Measurements from ENCODE around the gene RHBDL3. TPM values are rescaled to one million over a fixed set of nuclear protein-coding genes. Genes with fewer than 3 reads are reported as not detected.
"Not testable (repeated sequence)": the region's sequence is repeated elsewhere in the genome, so short reads cannot be mapped to it uniquely, and the experiment has no call there.

RHBDL3 gene, protein sequence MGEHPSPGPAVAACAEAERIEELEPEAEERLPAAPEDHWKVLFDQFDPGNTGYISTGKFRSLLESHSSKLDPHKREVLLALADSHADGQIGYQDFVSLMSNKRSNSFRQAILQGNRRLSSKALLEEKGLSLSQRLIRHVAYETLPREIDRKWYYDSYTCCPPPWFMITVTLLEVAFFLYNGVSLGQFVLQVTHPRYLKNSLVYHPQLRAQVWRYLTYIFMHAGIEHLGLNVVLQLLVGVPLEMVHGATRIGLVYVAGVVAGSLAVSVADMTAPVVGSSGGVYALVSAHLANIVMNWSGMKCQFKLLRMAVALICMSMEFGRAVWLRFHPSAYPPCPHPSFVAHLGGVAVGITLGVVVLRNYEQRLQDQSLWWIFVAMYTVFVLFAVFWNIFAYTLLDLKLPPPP
- 0.57 and 1.9 TPM in 2 replicates for total RNA-seq (2014; rRNA removed; shearing (Covaris generic))

DNA sequence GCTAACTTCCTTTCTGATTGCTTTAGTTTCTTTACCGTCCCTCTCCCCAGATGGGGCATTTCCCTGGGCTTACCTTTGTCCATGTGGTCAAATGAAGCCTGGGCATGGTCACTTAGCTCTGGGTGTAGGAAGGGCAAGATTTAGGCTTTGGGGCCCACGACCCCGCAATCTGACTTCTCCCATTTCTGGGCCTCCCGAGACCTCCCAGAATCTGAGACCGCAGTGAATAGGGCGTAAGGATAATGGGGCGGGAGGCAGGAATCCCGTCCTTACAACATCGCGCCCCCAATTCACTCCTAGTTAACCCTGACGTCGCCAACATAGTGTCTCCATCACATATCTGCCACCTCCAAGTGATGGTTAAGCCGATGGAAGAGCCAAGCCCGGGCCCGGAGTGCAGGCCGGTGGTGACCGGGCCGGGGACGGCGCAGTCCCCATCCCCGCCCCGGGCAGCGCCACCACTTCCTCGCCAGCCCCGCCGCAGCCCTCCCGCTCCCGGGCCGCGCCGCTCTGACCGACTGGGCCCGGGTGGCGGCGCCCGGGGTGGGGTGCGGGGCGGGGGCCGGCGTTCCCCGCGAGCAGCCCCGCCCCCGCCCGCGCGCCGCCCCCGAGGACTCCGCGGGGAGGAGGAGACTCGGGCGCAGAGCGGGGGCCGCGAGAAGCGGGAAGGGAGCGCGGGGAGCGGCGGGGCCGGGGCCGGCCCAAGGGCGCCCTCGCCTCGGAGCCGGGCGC lies at the start of gene RHBDL3:
RHBDL3 (plus strand) TSS at position 641 of the 732 bp plus-strand sequence. CDS start 358 bp downstream, outside the sequence.
- no peak for DNase-seq (ENCODE audit: low read depth)

DNA sequence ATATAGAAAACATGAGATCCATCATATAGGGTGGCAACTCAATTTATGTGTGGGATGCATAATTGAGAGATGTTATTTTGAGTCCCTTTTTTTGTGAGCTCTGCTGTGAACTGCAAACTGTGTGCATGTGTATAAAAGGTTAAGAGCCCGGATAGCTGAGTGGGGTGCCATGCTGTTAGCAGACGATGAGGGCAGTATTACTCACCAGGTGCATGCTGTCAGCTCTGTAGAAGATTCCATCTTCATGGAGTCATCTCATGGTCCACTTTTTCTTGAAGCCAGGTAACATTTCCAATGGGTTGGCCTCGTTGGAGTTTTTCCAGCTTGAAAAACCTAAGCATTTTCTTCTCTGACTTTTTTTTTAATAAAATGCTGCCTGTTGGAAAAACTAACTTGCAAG lies 43.0 kb upstream of the RHBDL3 start:
- DNase-seq (ENCODE audit: low read depth), result peak; percentile 35

DNA sequence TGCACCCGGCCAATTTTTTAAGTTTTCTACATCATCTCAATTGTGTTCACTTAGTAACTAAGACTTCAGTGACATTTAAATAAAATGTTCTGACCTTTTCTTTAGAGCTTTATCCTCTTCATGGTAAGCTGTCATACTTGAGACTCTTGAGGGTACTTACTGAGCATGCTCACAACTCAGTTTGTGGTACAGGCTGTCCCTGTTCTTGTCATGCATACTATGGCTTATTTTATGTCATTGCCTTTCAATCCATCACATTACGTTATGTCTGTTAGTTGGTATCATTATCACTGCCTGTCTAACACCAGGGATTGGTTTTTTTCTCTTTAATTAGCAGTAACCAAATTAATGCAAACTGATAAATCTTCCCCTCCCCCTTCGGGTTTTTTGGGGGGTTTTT lies 41.9 kb upstream of the RHBDL3 start:
- no peak for DNase-seq (ENCODE audit: low read depth)

DNA sequence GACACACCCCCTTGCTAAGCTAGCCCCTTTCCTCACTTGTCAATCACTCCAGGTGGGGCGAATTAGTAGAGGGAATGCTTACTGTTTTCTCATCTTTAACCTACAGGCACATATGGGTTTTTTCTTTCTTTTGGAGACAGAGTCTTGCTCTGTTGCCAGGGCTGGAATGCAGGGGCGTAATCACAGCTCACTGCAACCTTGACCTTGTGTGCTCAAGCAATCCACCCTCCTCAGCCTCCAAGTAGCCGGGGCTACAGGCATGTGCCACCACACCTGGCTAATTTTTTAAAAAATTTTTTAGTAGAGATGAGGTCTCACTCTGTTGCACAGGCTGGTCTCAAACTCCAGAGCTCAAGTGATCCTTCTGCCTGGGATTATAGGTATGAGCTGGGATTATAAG lies 38.7 kb upstream of the RHBDL3 start:
- no peak for DNase-seq (ENCODE audit: low read depth)

DNA sequence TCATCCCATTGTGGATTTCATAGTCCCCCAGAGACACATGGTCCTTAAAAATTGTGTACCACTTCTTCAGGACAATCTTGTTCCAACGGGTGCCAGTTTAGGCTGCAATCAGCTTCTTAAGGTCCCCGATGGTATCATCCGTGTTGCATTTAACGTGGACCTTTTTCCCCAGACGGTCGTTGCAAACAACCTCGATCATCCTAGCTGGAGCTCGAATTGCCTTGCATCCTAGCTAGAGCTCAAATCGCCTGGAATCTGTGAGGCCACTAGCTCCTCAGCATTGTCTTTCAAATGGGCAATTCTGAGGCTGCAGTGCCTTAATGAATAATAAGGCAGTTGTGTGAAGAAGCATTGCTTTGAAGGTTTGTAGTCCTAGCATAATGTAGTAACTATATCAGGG lies 37.7 kb upstream of the RHBDL3 start:
- no peak for DNase-seq (ENCODE audit: low read depth)

DNA sequence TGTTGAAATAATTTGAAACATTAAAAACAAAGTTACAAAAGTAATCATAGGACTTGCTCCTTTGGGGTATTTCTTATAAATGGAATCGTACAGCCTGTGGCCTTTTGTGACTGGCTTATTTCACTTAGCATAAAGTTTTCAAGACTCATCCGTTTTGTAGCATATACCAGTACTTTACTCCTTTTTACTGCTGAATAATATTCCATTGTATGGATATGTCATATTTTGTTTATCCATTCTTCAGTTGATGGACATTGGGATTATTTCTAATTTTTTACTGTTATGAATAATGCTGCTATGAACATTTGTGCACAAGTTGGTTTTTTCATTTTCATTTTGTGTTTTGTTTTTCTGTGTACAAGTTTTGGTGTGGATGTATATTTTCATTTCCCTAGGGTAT lies 30.0 kb upstream of the RHBDL3 start:
- no peak for DNase-seq (ENCODE audit: low read depth)

DNA sequence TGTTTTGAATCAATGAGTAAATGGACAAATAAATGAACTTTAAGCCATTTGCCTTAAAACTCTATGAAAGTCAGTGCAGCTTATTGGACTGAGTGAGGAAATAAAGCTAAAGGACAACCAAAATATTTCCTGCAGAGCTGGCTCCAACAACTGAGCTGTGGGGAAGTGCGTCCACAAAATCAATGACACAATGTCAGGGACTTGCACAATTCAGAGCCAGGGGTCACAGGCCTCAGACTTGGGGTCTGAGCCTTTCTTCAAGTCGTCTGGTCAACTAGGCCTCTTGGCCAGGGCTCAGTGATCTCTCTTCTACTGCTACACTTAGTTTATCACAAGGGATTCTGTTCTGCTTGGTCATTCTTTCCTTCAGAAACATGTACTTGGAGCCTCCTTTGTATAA lies 26.2 kb upstream of the RHBDL3 start:
- no peak for DNase-seq (ENCODE audit: low read depth)

DNA sequence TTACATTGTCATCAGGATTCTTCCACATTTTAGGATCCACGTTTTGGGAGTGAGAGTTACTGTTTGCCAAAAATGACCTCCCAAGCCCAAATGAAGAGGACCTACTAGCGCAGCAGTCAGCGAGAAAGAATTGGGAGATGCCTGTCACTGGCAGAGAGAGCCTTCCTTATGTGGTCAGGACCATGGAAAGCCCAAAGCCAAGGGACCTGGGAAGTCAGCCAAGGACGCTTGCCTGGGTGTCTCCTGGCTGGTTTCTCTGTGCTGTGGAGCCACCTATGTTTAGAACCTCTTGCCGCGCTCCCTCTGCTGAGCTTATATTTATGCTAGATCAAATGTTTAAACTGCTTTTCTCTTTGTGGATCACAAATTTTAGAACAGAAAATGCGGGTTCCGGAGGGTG lies 24.9 kb upstream of the RHBDL3 start:
- peak; percentile 27 for DNase-seq (ENCODE audit: low read depth)

DNA sequence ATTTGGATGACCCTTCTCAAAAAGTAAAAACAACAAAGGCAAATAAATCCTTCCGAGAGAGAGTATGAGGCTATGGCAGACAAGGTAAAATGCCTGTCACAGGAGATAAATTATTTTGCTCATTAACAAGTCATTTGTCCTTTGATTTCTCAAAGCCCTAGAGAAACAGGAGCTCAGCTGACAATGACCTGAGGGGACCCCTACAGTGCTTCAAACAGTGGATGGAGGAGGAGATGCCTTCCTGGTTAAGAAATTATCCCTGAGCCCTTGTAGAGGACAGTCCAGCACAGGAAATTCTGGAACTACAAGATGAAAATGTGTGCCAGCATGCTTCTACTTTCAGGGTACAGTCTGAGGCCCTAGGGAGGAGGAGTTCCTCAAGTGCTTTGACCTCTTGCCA lies 24.0 kb upstream of the RHBDL3 start:
- no peak for DNase-seq (ENCODE audit: low read depth)

DNA sequence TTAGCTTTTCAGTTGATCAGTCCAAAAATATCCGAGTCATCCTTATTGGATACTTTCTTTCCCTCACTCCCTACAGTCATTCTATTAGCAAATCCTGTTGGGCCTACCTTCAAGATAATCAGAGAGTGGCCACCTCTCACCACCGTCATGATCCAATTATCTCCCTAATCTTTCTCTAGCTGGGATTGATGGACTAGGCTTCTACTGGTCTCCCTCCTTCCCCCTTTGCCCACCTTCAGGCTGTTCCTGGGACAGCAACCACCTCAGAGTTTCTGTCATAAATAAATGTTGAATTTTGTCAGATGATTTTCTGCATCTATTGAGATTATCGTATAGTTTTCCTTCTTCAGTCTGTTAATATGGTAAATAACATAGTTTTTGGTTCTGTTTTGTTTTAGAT lies 16.2 kb upstream of the RHBDL3 start:
- DNase-seq (ENCODE audit: low read depth), result no peak

DNA sequence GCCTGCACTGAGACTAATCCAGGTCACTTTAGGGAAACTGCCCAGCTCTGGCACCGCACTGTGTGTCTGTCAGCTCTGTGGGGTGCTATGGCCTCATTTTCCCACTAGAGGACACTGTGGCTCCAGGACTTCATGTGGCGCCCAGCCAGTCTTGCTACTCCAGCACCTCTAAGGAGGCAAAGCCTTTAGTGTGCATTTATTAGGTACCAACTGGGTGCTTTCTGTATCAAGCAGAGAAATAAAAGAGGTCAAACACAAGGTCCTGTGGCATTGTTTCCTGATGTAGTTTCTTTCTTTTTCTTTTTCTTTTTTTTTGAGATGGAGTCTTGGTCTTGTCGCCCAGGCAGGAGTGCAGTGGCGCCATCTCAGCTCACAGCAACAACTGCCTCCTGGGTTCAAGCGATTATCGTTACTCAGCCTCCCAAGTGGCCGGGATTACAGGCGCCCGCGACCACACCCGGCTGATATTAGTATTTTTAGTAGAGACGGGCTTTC lies 12.5 kb upstream of the RHBDL3 start:
- DNase-seq (ENCODE audit: low read depth), result peak; percentile 81

DNA sequence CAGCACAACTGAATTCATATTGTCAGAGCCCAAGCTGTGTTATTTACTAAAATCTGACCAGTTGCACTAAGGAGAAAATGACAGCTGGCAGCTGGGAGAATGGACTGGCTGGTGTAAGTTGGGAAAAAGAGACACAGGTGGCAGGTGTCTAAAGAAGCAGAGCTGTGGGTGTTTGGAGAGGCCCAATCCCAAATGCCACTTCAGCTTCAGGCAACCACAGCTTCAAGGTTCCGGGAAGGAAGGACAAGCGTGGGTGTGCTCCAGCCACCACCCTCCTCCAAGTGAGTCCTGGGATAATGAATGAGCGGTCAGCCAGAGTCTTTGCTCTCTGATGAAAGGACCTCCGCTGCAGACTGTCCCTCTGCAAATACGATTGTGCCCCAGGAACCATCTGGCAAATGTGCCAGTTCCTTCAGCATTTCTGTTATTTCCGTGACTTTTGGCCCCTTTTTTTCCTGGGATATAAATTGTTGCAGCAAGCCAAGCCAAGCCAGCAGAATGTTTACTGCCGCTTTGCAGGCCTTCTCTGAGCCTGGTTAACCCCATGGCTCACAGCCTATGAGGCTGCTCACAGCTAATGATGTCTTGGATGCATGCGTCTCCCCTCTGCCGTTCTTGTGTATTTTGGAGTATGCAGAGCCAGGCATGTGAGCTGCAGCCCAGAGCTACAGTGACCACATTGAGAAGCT lies 9.5 kb upstream of the RHBDL3 start:
- no peak for DNase-seq (ENCODE audit: low read depth)

DNA sequence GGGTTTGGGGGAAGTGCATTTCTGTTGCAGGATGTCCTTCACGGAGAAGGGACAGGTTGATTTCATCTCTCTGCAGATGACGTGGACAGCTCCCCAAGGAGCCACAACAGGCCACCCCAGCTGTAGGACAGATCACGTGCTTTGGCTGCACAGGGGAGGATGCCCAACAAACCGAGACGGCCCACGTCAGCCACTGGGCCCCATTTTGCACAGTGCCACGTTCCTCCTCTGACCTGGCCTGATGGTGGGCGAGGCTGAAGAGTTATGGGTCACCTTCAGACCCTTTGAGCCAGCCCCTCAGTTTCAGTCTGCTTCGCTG lies 9.0 kb upstream of the RHBDL3 start:
- DNase-seq (ENCODE audit: low read depth), result no peak

DNA sequence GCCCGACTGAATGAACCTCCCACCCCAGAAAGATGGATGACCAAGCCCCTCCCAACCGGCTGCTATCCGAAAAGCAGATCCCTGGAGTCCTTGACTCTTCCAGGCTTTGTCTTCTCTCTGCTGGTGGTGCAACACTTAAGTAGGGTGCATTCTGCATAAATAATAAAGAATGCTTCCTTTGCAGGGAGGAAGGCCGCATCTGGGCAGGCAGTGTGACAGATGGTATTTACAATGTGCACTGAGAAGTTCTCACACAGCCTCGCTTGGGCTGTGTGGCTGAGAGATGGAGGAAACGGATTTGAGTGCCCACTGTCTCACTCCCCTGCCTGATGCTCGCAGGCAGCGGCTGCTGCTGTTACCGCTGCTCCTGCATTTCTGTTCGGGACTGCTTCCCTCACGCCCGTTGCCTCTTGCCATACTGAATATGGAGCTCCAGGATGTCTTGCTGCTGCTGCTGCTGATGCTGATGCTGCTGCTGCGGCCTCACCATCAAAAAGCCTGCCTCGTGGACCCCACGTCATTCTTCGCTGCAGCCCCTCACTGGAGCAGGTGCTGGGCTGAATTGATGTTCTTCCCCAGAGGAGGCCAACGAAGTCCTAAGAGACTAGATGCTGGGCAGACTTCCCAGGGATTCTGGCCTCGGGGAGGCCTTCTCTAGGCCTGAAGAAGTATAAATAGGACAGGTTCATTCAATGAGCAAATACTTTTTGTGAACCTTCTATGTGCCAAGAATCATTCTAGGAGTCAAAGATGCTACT lies 7.1 kb upstream of the RHBDL3 start:
- no peak for DNase-seq (ENCODE audit: low read depth)

DNA sequence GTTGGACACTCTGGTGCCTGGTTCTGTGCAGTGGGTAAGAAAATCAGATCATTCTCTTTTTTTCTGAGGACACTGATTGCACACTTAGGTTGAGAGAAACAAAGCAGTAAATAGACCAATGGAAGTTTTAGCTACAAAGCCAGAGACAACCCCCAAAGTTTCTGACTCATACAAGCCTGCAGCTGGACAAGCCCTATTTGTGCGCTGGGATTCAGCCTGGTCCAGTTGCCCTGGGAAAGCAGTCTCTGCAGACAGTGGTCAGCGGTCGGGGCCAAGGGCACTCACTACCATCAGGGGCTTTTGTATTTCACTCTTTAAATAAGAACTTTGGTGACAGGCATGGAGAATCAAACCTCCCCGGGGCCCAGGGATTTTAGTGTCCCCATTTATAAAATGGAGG lies 6.0 kb upstream of the RHBDL3 start:
- DNase-seq (ENCODE audit: low read depth), result peak; percentile 36

DNA sequence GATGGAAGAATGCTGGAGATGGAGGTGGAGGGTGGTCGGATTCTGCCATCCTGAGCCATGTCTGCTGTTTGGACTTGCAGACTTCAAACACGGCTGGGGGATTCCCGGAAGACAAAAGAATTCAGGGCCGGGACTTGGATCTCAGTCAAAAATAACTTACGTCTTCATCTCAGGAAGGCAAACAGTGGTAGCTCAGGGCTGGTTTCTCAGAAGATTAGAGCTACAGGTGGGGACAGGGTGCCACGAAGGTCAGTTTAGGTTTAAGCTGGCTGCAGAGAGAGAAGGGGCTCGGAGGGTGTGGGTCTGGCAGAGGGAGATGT lies 4.3 kb upstream of the RHBDL3 start:
- peak; percentile 30 for DNase-seq (ENCODE audit: low read depth)

DNA sequence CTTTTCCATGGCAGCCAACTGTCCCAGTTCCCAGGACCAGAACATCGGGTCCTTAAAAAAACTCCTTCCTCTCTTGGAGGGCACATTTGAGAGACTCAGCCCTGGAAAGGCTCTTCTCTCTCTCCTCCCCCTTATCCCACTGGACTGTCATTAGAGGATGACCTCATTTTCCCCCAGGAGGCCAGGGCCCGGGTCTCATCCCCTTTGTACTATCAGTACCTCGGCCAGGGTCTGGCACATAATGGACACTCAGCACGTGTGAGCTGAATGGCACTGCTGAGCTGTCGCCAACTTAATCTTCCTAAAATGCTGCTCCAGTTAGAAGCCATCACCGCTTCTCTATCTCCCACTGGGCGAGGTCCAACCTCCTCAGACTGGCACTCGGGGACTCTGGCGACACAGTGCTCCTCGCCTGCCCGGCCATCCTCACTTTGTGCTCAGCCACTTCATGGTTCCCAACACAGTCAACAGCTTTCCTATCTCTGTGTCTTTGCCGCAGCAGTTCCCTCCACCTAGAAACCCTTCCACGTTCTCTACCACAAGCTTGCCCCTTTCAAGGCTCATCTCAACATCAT lies 3.6 kb upstream of the RHBDL3 start:
- no peak for DNase-seq (ENCODE audit: low read depth)

DNA sequence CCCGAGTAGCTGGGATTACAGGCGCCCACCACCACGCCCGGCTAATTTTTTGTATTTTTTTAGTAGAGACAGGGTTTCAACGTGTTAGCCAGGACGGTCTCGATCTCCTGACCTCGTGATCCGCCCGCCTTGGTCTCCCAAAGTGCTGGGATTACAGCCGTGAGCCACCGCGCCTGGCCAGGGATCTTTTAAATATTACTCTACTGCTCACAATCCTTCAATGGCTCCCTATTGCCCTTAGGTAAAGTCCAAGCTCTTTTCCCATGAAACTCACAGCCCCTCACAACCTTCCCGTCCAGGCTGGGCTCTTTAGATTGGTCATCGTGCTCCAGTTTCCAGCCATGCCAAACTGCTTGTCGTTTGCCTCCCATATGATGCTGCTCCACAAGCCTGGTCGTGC lies 2.1 kb upstream of the RHBDL3 start:
- DNase-seq (ENCODE audit: low read depth), result not testable (repeated sequence)

DNA sequence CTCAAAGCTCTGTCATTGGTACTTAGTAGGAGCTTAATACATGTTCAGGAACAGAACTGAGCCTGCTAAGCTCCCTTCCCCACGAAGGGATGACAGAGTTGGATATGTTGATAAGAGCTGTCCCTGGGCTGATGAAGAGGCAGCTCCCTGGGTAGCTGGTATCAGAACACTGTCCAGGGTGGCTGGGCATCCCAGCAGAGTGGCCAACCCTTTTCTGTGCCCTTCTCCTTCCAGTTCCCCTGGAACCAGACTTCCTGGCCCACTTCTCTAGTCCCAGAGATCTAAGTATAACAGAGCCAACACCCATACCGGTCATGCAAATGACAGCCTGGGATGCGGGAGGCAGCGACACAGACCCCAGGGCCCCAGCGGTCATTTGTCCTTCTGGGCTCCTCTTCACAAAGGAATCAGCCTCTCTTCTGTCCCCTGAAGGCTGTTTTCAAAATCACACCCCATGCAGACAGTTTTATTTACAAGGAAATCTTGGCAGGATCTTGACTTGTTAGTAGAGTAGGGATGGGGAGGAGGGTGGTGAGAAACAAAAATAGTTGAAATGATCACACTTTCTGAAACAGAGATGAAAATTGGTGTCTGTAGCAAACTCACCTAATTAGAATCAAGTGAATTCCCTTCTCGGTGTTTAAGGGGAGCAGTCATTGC lies 1.4 kb upstream of the RHBDL3 start:
- no peak for DNase-seq (ENCODE audit: low read depth)

DNA sequence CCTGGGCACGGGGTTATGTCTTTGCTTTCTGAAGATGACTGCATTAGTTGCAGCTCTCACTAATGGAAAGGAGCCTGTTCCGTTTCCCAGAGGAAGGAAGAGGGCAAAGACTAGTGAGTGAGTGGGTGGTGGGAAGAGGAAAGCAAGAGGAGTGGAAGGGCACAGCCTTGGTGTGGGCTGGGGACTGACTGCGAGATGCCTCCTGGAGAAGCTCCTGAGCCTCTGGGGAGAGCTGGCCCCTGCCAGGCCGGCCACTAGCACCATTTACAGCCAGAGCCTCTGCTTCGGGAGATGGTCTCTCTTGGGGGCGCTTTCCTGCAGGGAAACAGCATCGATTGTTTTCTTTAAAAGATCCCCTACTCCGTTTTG lies 825 bp upstream of the RHBDL3 start:
- no peak for DNase-seq (ENCODE audit: low read depth)

DNA sequence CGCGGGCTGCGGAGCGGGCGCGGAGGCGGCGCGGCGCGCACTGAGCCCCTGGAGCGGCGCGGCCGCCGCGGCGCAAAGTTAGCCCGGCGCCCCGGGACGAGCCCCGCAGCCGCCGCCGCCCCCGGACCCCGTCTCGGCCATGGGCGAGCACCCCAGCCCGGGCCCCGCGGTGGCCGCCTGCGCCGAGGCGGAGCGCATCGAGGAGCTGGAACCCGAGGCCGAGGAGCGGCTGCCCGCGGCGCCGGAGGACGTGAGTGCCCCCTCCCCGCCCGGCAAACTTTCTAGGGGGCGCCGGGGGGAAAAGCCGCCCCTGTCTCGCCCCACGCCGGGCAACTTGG lies 388 bp downstream of the RHBDL3 start:
- no peak for DNase-seq (ENCODE audit: low read depth)

All from Daoy (cell line).